RPMI7951 (cell line): Measurements from ENCODE around the gene SYT15. TPM values are rescaled to one million over a fixed set of nuclear protein-coding genes. Genes with fewer than 3 reads are reported as not detected.
"Not testable (repeated sequence)": the region's sequence is repeated elsewhere in the genome, so short reads cannot be mapped to it uniquely, and the experiment has no call there.

Source experiments
- DNase-seq: peaks from one replicate; pipeline ENCODE4 v3.0.0-alpha.2; 2012; ENCODE audit warnings: low read depth
- total RNA-seq: library from RNA; depleted of rRNA; stranded (reverse); fragments of >200 nt; shearing (Covaris generic); gene quantifications from 2 replicates; pipeline ENCODE4 v1.2.3, GENCODE V29; 2014

SYT15 gene
- total RNA-seq, 1 experiment from 2014 or later = under 0.01 TPM

DNA sequence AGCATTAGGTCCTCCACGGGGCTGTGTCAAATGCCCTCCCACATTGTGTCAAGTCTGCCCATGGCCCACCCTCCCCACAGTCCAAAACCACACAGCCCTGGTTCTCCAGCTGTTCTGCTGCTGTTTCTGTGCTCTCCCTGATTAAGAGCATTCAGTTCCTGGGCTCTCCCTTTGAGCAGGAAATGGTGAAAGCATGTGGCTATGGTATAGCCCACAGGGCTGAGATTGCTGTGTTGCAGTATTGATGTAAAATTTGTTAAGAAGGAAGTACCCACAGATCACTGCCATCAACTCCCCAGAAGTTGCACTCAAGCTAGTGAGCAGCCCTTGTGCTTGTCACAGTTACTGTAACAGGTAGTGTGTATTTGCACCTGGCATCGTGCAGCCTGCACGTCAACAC, 9.3 kb downstream of the SYT15 start:
- DNase-seq = not testable (repeated sequence)

DNA sequence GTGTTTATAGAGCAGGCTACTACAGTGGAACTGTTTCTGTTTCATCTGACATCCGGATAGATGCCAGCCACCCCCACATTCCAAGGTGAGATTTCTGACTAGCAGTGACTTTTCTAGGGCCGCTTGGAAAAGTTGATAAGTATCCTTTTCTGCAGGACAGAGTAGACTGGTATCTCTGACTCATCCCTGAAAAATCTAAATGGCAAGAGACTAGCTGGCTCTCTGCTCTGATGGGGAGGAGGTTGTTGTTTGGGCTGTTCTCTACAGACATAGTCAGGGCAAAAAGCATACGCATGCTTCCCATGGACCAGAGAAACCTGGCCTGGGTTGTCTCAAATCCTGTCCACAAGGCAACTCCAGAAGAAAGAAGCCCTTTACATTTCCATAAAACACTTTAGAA, 10.7 kb downstream of the SYT15 start:
- DNase-seq = not testable (repeated sequence)

DNA sequence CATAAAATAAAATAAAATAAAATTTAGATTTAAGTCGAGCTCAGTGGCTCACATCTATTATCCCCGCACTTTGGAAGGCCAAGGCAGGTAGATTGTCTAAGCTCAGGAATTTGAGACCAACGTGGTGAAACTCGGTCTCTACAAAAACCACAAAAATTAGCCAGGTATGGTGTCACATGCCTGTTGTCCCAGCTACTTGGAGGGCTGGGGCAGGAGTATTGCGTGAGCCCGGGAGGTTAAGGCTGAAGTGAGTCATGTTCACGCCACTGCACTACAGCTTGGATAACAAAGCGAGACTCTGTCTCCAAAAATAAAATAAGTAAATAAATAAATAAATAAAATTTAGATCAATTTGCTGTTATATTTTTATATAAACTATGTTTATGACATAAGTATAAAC, 12.1 kb downstream of the SYT15 start:
- DNase-seq = not testable (repeated sequence)

DNA sequence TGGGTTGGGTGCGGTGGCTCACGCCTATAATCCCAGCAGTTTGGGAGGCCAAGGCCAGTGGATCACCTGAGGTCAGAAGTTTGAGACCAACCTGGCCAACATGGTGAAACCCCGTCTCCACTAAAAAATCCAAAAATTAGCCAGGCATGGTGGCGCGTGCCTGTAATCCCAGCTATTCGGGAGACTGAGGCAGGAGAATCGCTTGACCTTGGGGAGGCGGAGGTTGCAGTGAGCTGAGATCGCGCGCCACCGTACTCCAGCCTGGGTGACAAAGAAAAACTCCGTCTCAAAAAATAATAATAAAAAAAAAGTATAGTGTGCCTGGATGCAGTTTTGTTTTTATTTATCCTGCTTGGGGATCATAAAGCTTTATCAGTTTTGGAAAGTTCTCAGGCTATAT, 14.4 kb downstream of the SYT15 start:
- DNase-seq = not testable (repeated sequence)

DNA sequence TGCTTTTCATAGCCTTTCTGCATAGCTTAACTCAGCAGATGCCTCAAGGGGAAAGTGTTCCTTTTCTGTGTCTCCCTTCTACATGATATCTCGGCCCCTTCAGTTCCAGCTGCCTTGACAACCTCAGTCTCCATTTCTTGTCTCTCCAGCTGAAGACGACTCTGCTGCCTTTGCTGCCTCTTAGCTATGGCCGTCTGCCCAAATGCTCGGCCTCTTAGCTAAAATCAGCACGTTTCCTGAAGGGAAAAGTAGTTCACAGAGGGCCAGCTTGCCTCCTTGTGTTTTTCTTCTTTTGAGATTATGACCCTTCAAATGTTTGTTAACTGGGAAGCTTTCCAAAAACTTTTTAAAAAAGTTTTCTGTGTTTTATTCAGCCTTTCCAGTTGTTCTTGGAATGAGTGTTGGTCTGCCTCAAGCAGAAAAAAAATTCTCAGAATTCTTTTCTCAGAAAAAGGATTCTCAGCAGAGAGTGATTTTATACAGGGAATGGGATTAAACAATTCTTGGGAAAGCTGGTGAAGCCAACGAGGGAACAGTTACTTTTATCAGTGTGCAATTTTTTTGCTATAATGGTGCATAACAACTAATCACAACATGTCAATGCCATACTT, 15.6 kb downstream of the SYT15 start:
- DNase-seq = not testable (repeated sequence)

DNA sequence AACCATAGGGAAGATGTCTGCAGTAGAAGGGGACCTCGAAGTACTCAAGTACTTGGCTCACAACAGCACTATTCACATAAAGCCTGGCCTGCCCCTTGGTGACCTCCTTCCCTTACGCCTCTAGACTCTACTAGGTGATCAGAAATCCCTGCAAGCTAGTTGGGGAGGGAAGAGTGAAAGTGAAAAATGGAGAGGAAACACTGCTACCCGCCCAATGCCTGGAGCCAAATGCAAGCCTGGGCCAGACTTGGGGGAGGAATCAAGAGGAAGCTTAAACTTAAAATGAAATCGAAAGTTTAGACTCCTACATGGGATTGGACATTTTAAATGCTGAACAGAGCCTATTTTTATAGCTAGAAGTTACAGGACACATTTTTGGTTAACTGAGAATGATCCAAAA, 17.6 kb downstream of the SYT15 start:
- peak; percentile 29 for DNase-seq

DNA sequence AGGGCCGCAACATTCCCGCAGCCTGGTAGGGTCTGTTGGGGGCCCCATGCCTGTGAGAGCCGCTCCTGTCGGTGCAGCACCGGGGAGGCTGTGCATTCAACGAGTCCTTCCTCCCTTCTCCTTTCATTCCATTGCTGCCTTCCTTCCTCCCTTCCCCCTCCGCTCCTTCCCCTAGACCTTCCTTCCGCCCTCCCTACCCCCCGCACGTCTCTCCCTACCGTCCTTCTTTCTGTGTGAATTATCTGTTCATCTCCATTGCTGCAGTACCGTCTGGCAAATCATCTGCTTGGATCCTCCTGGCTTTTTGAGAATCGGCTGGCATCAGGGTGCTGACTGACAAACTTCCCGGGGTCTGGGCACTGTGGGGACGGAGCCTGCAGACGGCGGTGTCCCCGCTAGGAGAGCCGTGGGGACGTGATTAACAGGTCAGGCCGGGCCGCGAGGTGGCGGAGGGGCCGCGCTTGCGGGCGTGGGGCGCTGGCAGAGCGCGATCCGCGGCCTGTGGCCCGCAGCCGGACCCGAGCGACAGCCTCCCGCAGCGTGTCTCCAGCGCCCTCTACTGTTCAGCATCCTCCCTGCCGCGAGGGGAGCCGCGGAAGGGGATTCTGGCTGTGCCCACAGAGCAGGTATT, 18.8 kb downstream of the SYT15 start:
- DNase-seq = not testable (repeated sequence)

DNA sequence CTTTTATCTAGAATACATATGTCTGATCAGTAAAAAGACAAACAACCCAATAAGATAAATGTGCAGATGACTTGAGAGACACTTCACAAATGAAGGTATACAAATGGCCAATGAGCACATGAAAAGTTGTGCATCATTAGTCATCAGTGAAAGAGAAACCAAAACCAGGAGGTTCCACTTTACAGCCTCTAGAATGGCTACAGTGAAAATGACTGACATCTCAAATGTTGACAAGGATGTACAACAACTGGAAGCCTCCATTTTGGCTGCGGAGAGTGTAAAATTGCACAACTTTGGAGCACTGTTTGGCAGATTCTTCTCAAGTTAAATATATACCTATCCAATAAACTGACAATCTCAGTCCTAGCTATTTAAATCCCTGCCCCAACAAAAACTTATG, 21.6 kb downstream of the SYT15 start:
- not testable (repeated sequence) for DNase-seq

DNA sequence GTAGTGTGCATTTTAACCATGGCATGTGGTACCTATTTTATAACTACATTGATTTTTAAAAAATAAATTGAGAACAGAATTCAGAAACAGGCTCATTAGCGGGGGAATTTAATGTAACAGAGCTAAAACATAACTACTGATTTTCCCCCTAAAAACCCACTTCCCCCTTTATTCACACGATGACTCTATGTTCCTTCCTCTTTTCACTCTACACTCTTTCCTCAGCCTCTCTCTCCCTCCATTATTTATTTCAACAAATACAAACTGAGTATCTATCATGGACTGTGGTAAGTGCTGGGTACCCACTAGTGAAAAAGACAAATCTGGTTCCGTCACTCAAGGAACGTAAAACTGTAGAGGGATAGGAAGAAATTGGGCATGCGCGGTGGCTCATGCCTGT, 36.6 kb downstream of the SYT15 start:
- DNase-seq = not testable (repeated sequence)

DNA sequence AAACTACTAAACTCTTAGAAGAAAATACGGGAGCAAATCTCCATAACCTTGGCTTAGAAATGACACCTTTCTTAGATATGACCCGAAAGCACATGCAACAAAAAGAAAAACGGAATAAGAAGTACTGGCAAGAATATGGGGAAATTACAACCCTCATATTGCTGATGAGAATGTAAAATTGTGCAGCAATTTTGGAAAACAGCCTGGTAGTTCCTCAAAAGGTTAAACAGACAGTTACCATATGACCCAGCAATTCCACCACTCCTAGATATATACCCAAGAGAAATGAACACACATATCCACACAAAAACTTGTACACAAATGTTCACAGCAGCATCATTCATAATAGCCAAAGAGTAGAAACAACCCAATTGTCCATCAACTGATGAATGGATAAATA, 37.3 kb downstream of the SYT15 start:
- not testable (repeated sequence) for DNase-seq

DNA sequence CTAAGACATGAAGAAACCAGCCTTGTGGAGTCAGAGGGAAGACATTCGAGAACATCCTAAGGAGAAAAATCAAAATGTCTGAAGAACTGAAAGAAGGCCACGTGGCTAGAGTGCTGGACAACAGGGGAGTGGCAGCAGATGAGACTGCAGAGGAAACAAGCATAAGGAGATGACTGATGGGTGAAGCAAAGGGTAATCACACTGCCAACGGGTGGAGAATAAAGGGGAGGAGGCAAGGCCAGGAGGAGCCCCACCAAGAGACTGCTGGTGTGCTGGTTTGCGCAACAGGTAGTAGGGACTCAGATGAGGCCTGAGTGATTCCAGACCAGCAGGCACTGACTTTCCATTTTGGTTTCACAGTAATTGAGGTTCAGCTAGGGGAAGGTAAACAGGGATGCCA, 38.2 kb downstream of the SYT15 start:
- not testable (repeated sequence) for DNase-seq

DNA sequence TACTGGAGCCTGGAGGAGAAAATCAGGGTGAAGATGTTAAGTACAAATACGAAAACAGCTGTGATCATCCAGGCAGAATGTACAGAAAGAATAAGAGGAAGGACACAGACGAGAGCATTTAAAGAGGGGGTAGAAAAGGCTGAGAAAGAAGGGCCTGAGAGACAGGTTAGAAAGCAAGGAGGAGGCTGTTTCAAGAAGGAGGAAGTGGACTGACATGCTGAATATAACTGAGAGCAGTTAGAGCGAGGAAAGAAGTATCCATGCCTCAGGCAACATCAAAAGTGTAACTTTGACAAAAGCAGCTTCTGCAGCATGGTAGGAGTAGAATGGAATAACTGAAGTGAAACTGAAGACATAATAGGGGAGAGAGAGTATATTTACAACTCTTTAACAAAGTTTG, 39.0 kb downstream of the SYT15 start:
- DNase-seq = not testable (repeated sequence)

DNA sequence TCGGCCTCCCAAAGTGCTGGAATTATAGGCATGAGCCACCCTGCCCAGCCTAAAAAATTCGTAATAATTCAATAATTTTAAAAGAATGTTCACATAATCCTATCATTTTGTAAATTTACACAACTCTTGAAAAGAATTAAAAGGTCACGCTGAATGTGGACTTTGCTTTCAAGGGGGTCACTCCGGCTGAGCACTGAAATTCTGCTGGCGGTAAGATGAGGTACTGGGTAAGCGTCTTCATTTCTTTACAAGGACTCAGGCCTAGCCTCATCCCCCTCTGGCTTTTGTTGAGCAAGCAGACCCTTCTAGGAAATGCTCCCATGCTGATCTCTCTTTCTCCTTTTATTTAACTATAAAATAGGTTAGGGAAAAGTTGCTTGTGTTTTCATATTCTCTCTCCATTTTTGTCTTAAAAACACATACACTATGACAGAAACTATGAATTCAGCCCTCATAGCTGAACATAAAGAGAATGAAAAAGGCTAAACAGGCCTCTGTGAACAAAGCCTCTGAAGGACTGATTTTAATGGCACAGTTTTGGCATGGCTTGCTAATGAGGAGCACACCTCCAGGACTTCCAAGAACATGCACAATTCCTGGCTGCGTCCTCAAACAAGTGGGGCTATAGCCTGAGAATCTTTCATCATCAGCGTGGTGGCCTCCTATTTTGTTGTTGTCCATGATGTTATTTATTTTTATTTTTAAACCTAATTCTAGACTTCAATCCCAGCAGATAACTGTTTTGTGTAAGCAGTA, 45.1 kb downstream of the SYT15 start:
- DNase-seq = not testable (repeated sequence)

DNA sequence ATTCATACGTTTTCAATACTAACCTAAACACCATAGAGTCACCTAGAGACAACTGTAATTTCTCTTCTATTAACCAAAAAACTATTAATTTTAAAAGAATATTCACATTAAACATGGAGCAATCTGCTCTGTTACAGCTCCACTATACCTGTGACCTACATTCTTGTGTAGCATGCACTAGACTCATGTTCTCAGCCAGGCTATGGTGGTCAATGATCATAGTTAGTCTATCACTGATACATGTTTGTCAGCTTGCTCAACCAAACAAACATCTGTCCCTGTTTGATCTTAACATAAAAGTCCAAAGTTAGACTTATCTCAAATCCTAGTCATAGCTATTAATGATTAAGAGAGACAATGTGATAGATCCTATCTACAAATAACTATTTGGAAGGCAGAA, 50.9 kb downstream of the SYT15 start:
- DNase-seq = not testable (repeated sequence)

DNA sequence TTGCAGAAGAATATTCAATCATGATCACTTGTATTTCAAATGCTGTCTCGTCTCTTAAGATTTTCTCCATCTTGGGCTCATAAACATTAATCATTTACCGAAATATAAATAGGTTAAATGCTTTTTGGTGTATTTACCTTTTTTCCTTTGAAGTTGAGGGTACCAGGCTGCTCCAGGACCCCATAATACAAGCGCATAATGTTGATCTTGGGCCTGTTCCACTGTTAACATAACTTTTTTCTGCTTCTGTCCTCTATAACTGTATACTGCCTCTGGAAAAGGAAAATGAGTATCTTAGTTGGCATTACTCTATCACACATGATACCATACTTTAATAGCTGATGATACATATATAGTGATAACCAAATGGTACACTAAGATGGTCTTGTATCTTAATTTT, 51.9 kb downstream of the SYT15 start:
- not testable (repeated sequence) for DNase-seq

DNA sequence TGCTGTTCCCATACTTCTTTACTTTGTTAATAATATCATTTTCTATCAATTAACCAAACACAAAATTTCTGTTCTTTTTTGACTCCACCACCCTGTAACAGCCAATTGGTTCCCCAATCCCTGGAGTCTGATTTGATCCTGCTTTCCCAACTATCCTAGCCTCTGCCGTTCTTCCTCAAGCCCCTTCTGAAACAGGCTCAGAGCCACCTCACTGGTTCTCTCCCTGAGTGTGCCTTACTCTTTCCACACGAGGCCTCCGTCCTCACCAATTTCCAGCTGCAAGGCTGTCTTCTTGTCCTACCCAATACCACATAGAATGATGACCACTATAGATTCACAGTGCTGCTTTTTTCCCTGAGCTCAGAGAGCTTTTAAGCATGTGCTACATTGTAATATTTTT, 52.8 kb downstream of the SYT15 start:
- DNase-seq = not testable (repeated sequence)

DNA sequence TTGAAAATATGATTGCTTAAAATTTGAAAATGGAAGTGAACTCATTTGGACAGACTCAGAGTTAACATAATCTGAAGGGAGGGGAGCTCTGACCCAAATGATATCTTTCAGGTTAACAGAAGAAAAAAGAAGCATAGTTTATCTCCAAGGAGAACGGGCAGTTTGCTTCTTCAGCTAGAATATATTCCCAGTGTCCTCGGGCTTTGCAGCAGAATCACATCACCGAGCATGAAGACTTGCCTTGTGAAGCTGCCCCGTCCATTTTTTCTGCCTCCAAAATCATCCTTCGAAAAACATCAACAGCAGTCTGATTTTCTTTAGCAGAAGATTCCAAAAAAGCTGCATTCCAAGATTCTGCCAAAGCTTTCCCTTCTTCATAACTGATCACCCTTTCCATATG, 55.8 kb downstream of the SYT15 start:
- not testable (repeated sequence) for DNase-seq

DNA sequence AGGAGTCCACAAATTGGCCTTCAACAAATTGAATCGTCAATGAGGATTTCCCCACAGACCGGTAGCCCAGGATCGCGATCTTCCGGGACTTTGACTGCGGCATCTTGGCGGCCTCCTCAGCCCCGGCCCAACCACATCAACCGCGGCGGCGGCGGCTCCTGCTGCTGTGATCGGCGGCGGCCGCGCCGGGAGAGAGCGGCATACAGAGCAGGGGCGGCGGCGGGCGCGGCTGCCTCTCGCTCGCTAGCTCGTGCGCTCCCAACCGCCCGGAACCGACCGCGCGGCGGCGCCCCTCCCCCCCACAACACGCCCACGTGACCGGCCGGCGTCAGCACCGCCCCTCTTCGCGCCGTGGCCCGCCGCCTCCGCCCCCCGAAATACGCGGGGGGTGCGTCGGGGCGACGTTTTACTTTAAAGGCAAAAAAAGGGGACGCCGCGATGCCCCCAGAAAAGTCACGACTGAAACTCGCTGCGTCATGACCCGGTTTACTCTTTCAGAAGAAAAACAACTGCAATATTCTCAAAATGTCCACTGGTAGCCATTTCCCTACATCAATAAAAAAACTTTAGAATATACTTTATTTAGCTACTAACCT, 56.5 kb downstream of the SYT15 start:
- not testable (repeated sequence) for DNase-seq

DNA sequence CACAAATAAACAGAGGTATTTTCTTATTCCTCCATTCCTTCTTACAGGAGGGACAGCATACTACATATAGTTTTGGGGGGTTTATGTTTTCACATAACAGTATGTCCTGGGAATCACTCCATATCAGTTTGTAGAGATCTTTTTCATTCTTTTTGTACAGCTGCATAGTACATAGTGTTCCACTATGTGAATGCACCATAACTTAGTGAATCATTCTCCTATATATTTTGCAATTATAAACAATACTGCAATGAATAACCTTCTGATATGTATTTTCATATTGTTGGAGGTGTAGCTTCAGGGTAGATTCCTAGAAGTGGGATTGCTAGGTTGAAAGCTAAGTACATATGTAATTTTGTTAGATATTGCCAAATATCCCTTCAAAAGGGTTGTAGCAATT, 61.1 kb downstream of the SYT15 start:
- not testable (repeated sequence) for DNase-seq
